ENCODE results near the gene PRPS1.

GRCh38 chrX:107619885-107620322, 8.4 kb upstream of the PRPS1 start:
- TF ChIP-seq CTCF (IDR thresholded peaks at IDR 0.05): no peak
- TF ChIP-seq POLR2AphosphoS5 (IDR thresholded peaks at IDR 0.05; ENCODE audit: insufficient read depth in 1 of 2, low read depth in 1 of 2): no peak
- TF ChIP-seq POLR2A (IDR thresholded peaks at IDR 0.05): no peak

Measured in vagina (tissue), 2 donors.